CD14-positive monocyte (primary cell): ENCODE data around the gene CCDC141. TPM values are rescaled to one million over a fixed set of nuclear protein-coding genes. Genes with fewer than 3 reads are reported as not detected.

ENCODE experiments used
- DNase-seq, 3 donors: peaks; one replicate each; pipeline ENCODE4 v3.0.0-alpha.2; 2011 to 2022
- H2AFZ ChIP-seq: 2 replicates; pipeline ENCODE4 v1.6.0; 2012; ENCODE audit warnings: mild to moderate bottlenecking, low read depth, low read length, inconsistent platforms; ENCODE audit not compliant: insufficient read depth, poor library complexity, severe bottlenecking
- H3K27ac ChIP-seq, 2 donors: 1 replicate in 1 of 2; 2 replicates in 1 of 2; pipeline ENCODE4 v1.5.1; 2012 to 2013; ENCODE audit warnings: low read length in 2 of 2, control low read depth in 1 of 2, inconsistent platforms in 1 of 2, low read depth in 1 of 2, mild to moderate bottlenecking in 1 of 2
- H3K27me3 ChIP-seq, 2 donors: one replicate each; pipeline versions ENCODE4 v1.6.0 to v1.6.1; 2011 to 2013; ENCODE audit warnings: low read length in 2 of 2; ENCODE audit not compliant: control insufficient read depth in 2 of 2, insufficient read depth in 2 of 2
- H3K36me3 ChIP-seq, 2 donors: replicated peaks in 1 of 2; 1 replicate in 1 of 2; 2 replicates in 1 of 2; pipeline versions ENCODE4 v1.5.1 to v1.6.1; 2012 to 2013; ENCODE audit warnings: low read length in 2 of 2, control low read depth in 1 of 2, inconsistent platforms in 1 of 2, mild to moderate bottlenecking in 1 of 2; ENCODE audit not compliant: insufficient read depth in 2 of 2, control insufficient read depth in 1 of 2
- H3K4me1 ChIP-seq, 2 donors: 1 replicate in 1 of 2; 2 replicates in 1 of 2; pipeline versions ENCODE4 v1.5.1 to v1.6.1; 2012 to 2013; ENCODE audit warnings: low read length in 2 of 2, control low read depth in 1 of 2, inconsistent platforms in 1 of 2, mild to moderate bottlenecking in 1 of 2, moderate library complexity in 1 of 2; ENCODE audit not compliant: insufficient read depth in 2 of 2, control insufficient read depth in 1 of 2
- H3K4me2 ChIP-seq: replicated peaks from 2 replicates; pipeline ENCODE3; 2012; ENCODE audit warnings: low read length, moderate library complexity, mild to moderate bottlenecking; ENCODE audit not compliant: poor library complexity, severe bottlenecking; ENCODE audit errors: extremely low read depth
- H3K4me3 ChIP-seq, 3 experiments: fragments of 200-600 bp in 1 of 3; sonication (generic) in 1 of 3; replicated peaks in 1 of 3; 1 replicate in 2 of 3; 2 replicates in 1 of 3; pipeline ENCODE4 v1.5.1; 2011 to 2013; ENCODE audit warnings: low read length in 3 of 3, mild to moderate bottlenecking in 3 of 3, control low read depth in 2 of 3, low read depth in 2 of 3, inconsistent platforms in 1 of 3, moderate library complexity in 1 of 3
- H3K79me2 ChIP-seq: 2 replicates; pipeline ENCODE4 v1.6.0; 2012; ENCODE audit warnings: mild to moderate bottlenecking, control low read depth, inconsistent platforms, low read length, moderate library complexity; ENCODE audit not compliant: insufficient read depth
- H3K9ac ChIP-seq: 2 replicates; pipeline ENCODE4 v1.6.0; 2017; ENCODE audit warnings: low read length, mild to moderate bottlenecking; ENCODE audit not compliant: insufficient read depth, poor library complexity, severe bottlenecking
- H3K9me3 ChIP-seq, 2 donors: replicated peaks in 1 of 2; 1 replicate in 1 of 2; 2 replicates in 1 of 2; pipeline versions ENCODE4 v1.5.1 to v1.6.1; 2012 to 2013; ENCODE audit warnings: low read length in 2 of 2, control low read depth in 1 of 2; ENCODE audit not compliant: control insufficient read depth in 1 of 2, insufficient read depth in 1 of 2
- H4K20me1 ChIP-seq: 2 replicates; pipeline ENCODE4 v1.6.0; 2012; ENCODE audit warnings: mild to moderate bottlenecking, low read length, control low read depth, moderate library complexity; ENCODE audit not compliant: insufficient read depth
- H3K27ac Mint-ChIP-seq, 7 donors: one replicate each; pipeline ENCODE4 v1.8.0; 2020; ENCODE audit warnings: mild to moderate bottlenecking in 7 of 7, mixed read lengths in 7 of 7, moderate library complexity in 6 of 7, inconsistent platforms in 2 of 7
- H3K27me3 Mint-ChIP-seq, 3 donors: one replicate each; pipeline ENCODE4 v1.8.0; 2021 to 2022; ENCODE audit warnings: low read depth in 3 of 3, mild to moderate bottlenecking in 3 of 3, mixed read lengths in 3 of 3, moderate library complexity in 3 of 3, inconsistent platforms in 1 of 3
- H3K36me3 Mint-ChIP-seq, 2 donors: one replicate each; pipeline ENCODE4 v1.8.0; 2020; ENCODE audit warnings: mixed read lengths in 2 of 2, inconsistent platforms in 1 of 2, mild to moderate bottlenecking in 1 of 2
- H3K4me1 Mint-ChIP-seq: one replicate; pipeline ENCODE4 v1.8.0; 2020; ENCODE audit warnings: mild to moderate bottlenecking, mixed read lengths
- H3K4me3 Mint-ChIP-seq, 2 donors: one replicate each; pipeline ENCODE4 v1.8.0; 2020; ENCODE audit warnings: mild to moderate bottlenecking in 2 of 2, mixed read lengths in 2 of 2, moderate library complexity in 1 of 2
- H3K9me3 Mint-ChIP-seq, 7 donors: one replicate each; pipeline ENCODE4 v1.8.0; 2020 to 2022; ENCODE audit warnings: mixed read lengths in 7 of 7, mild to moderate bottlenecking in 6 of 7, moderate library complexity in 6 of 7, inconsistent platforms in 2 of 7
- CTCF ChIP-seq: fragments of 200-600 bp; IDR thresholded peaks from one replicate; pipeline ENCODE4 v1.8.0; 2022; ENCODE audit warnings: antibody characterized with exemption, mild to moderate bottlenecking
- WGBS: methylation state at CpG from one replicate; pipeline ENCODE4 v1.1.5; 2013; ENCODE audit warnings: missing lambda C conversion rate; ENCODE audit not compliant: insufficient coverage; 5-methylcytosine and 5-hydroxymethylcytosine counted together
- intact Hi-C, 2 donors: fragments of 100-400 bp; cut with micrococcal nuclease; formaldehyde crosslinking; loops; one replicate each; pipeline versions ENCODE4 v1.15.0 to v1.15.1; 2023
- polyA plus RNA-seq, 3 donors: library from polyadenylated mRNA; depleted of rRNA in 1 of 3; unstranded in 2 of 3; stranded (reverse) in 1 of 3; fragments of 300-500 nt in 2 of 3; fragments of >200 nt in 1 of 3; fragmentation: Illumina TruSeq in 2 of 3; gene quantifications; 1 replicate in 2 of 3; 2 replicates in 1 of 3; pipeline ENCODE4 v1.2.3, GENCODE V29; 2012 to 2021

CCDC141 gene
- polyA plus RNA-seq, 3 donors = not detected

DNA sequence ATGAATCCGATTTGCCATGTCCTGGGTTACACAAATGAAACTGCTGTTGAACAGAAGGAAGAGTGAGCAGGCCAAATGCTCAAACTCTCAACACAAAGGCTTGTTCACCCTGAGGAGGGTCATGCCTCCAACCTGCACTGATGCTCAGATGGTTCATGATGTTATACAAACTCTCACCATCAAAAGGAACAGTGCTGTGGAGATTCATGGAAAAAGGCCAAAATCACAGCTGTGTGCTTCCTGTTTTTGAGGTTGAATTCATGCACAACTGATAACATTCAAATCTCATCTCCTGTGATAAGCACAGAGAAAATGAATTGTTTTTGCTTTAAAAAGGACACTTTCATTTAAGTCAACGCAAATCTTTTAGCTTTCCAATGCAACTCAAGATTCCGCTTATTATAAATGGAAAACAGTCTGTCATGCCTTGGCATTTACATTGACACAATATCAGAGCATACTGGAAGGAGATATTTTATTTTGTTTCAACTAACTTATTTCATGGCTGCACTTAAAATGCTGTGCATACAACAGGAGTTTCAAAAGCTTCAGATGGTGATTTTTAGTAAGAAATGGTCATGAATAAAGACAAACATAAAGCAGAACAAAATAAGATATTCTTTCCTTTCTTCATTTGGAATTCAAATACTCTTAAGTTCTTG, 220.5 kb downstream of the CCDC141 start:
- H3K27ac Mint-ChIP-seq = no peak overlapping the region
- Histone ChIP-seq H2AFZ (no peak overlapping the region), H3K9me3 (no peaks in the 10 kb centered on the region), H3K27me3 (no peaks in the 10 kb centered on the region), H3K79me2 (no peaks in the 10 kb centered on the region), H3K4me1 (no peaks in the 10 kb centered on the region), H3K4me3 (no peak overlapping the region), H3K36me3 (no peaks in the 10 kb centered on the region), H4K20me1 (no peaks in the 10 kb centered on the region), H3K4me2 (no peak overlapping the region), H3K27ac (no peak overlapping the region), H3K9ac (no peak overlapping the region)
- peaks cover 0 to 6% (median 2%) of the 10 kb centered on the region in 3 donors for H3K27me3 Mint-ChIP-seq
- TF ChIP-seq CTCF = no peak
- DNase-seq = no peak
- H3K4me3 Mint-ChIP-seq = no peak overlapping the region
- H3K36me3 Mint-ChIP-seq = no peaks in the 10 kb centered on the region
- intact Hi-C loops = no loop called here
- WGBS = 50% methylated on average over 1 of the region's 3 CpGs
- peaks cover 0 to 2% (median 0%) of the 10 kb centered on the region in 7 donors for H3K9me3 Mint-ChIP-seq
- H3K4me1 Mint-ChIP-seq = no peaks in the 10 kb centered on the region

GRCh38 chr2:178828486-178828881, 221.5 kb downstream of the CCDC141 start:
- no peak overlapping the region for H3K4me3 ChIP-seq
- Mint-ChIP-seq H3K4me3 (no peak overlapping the region), H3K27me3 (peaks cover 0 to 6% (median 2%) of the 10 kb centered on the region in 3 donors), H3K4me1 (no peaks in the 10 kb centered on the region), H3K9me3 (peaks cover 0 to 2% (median 0%) of the 10 kb centered on the region in 7 donors), H3K27ac (no peak overlapping the region), H3K36me3 (no peaks in the 10 kb centered on the region)
- H3K79me2 ChIP-seq = no peaks in the 10 kb centered on the region
- TF ChIP-seq CTCF = no peak
- DNase-seq = no peak
- no peak overlapping the region for H3K27ac ChIP-seq
- no peak overlapping the region for H3K9ac ChIP-seq
- H3K4me1 ChIP-seq = no peaks in the 10 kb centered on the region
- intact Hi-C loops = no loop called here
- no peak overlapping the region for H2AFZ ChIP-seq
- no peaks in the 10 kb centered on the region for H3K9me3 ChIP-seq
- no peaks in the 10 kb centered on the region for H3K27me3 ChIP-seq
- 100% methylated on average over 2 of the region's 4 CpGs for WGBS
- H3K4me2 ChIP-seq = no peak overlapping the region
- no peaks in the 10 kb centered on the region for H3K36me3 ChIP-seq
- H4K20me1 ChIP-seq = no peaks in the 10 kb centered on the region
